CD14-positive monocyte (primary cell): ENCODE measurements around the gene BACH2. TPM values are rescaled to one million over a fixed set of nuclear protein-coding genes. Genes with fewer than 3 reads are reported as not detected.
A peak's percentile ranks its signal among the peaks of the same experiment; 100 is the strongest.

Experiments used
- DNase-seq, 3 donors: peaks; one replicate each; pipeline ENCODE4 v3.0.0-alpha.2; 2011 to 2022
- H2AFZ ChIP-seq: 2 replicates; pipeline ENCODE4 v1.6.0; 2012; ENCODE audit warnings: mild to moderate bottlenecking, low read depth, low read length, inconsistent platforms; ENCODE audit not compliant: insufficient read depth, poor library complexity, severe bottlenecking
- H3K27ac ChIP-seq, 2 donors: 1 replicate in 1 of 2; 2 replicates in 1 of 2; pipeline ENCODE4 v1.5.1; 2012 to 2013; ENCODE audit warnings: low read length in 2 of 2, control low read depth in 1 of 2, inconsistent platforms in 1 of 2, low read depth in 1 of 2, mild to moderate bottlenecking in 1 of 2
- H3K27me3 ChIP-seq, 2 donors: one replicate each; pipeline versions ENCODE4 v1.6.0 to v1.6.1; 2011 to 2013; ENCODE audit warnings: low read length in 2 of 2; ENCODE audit not compliant: control insufficient read depth in 2 of 2, insufficient read depth in 2 of 2
- H3K36me3 ChIP-seq, 2 donors: replicated peaks in 1 of 2; 1 replicate in 1 of 2; 2 replicates in 1 of 2; pipeline versions ENCODE4 v1.5.1 to v1.6.1; 2012 to 2013; ENCODE audit warnings: low read length in 2 of 2, control low read depth in 1 of 2, inconsistent platforms in 1 of 2, mild to moderate bottlenecking in 1 of 2; ENCODE audit not compliant: insufficient read depth in 2 of 2, control insufficient read depth in 1 of 2
- H3K4me1 ChIP-seq, 2 donors: 1 replicate in 1 of 2; 2 replicates in 1 of 2; pipeline versions ENCODE4 v1.5.1 to v1.6.1; 2012 to 2013; ENCODE audit warnings: low read length in 2 of 2, control low read depth in 1 of 2, inconsistent platforms in 1 of 2, mild to moderate bottlenecking in 1 of 2, moderate library complexity in 1 of 2; ENCODE audit not compliant: insufficient read depth in 2 of 2, control insufficient read depth in 1 of 2
- H3K4me2 ChIP-seq: replicated peaks from 2 replicates; pipeline ENCODE3; 2012; ENCODE audit warnings: low read length, moderate library complexity, mild to moderate bottlenecking; ENCODE audit not compliant: poor library complexity, severe bottlenecking; ENCODE audit errors: extremely low read depth
- H3K4me3 ChIP-seq, 3 experiments: fragments of 200-600 bp in 1 of 3; sonication (generic) in 1 of 3; replicated peaks in 1 of 3; 1 replicate in 2 of 3; 2 replicates in 1 of 3; pipeline ENCODE4 v1.5.1; 2011 to 2013; ENCODE audit warnings: low read length in 3 of 3, mild to moderate bottlenecking in 3 of 3, control low read depth in 2 of 3, low read depth in 2 of 3, inconsistent platforms in 1 of 3, moderate library complexity in 1 of 3
- H3K79me2 ChIP-seq: 2 replicates; pipeline ENCODE4 v1.6.0; 2012; ENCODE audit warnings: mild to moderate bottlenecking, control low read depth, inconsistent platforms, low read length, moderate library complexity; ENCODE audit not compliant: insufficient read depth
- H3K9ac ChIP-seq: 2 replicates; pipeline ENCODE4 v1.6.0; 2017; ENCODE audit warnings: low read length, mild to moderate bottlenecking; ENCODE audit not compliant: insufficient read depth, poor library complexity, severe bottlenecking
- H3K9me3 ChIP-seq, 2 donors: replicated peaks in 1 of 2; 1 replicate in 1 of 2; 2 replicates in 1 of 2; pipeline versions ENCODE4 v1.5.1 to v1.6.1; 2012 to 2013; ENCODE audit warnings: low read length in 2 of 2, control low read depth in 1 of 2; ENCODE audit not compliant: control insufficient read depth in 1 of 2, insufficient read depth in 1 of 2
- H4K20me1 ChIP-seq: 2 replicates; pipeline ENCODE4 v1.6.0; 2012; ENCODE audit warnings: mild to moderate bottlenecking, low read length, control low read depth, moderate library complexity; ENCODE audit not compliant: insufficient read depth
- H3K27ac Mint-ChIP-seq, 7 donors: one replicate each; pipeline ENCODE4 v1.8.0; 2020; ENCODE audit warnings: mild to moderate bottlenecking in 7 of 7, mixed read lengths in 7 of 7, moderate library complexity in 6 of 7, inconsistent platforms in 2 of 7
- H3K27me3 Mint-ChIP-seq, 3 donors: one replicate each; pipeline ENCODE4 v1.8.0; 2021 to 2022; ENCODE audit warnings: low read depth in 3 of 3, mild to moderate bottlenecking in 3 of 3, mixed read lengths in 3 of 3, moderate library complexity in 3 of 3, inconsistent platforms in 1 of 3
- H3K36me3 Mint-ChIP-seq, 2 donors: one replicate each; pipeline ENCODE4 v1.8.0; 2020; ENCODE audit warnings: mixed read lengths in 2 of 2, inconsistent platforms in 1 of 2, mild to moderate bottlenecking in 1 of 2
- H3K4me1 Mint-ChIP-seq: one replicate; pipeline ENCODE4 v1.8.0; 2020; ENCODE audit warnings: mild to moderate bottlenecking, mixed read lengths
- H3K4me3 Mint-ChIP-seq, 2 donors: one replicate each; pipeline ENCODE4 v1.8.0; 2020; ENCODE audit warnings: mild to moderate bottlenecking in 2 of 2, mixed read lengths in 2 of 2, moderate library complexity in 1 of 2
- H3K9me3 Mint-ChIP-seq, 7 donors: one replicate each; pipeline ENCODE4 v1.8.0; 2020 to 2022; ENCODE audit warnings: mixed read lengths in 7 of 7, mild to moderate bottlenecking in 6 of 7, moderate library complexity in 6 of 7, inconsistent platforms in 2 of 7
- WGBS: methylation state at CpG from one replicate; pipeline ENCODE4 v1.1.5; 2013; ENCODE audit warnings: missing lambda C conversion rate; ENCODE audit not compliant: insufficient coverage; 5-methylcytosine and 5-hydroxymethylcytosine counted together
- intact Hi-C, 2 donors: fragments of 100-400 bp; cut with micrococcal nuclease; formaldehyde crosslinking; loops; one replicate each; pipeline versions ENCODE4 v1.15.0 to v1.15.1; 2023
- polyA plus RNA-seq, 3 donors: library from polyadenylated mRNA; depleted of rRNA in 1 of 3; unstranded in 2 of 3; stranded (reverse) in 1 of 3; fragments of 300-500 nt in 2 of 3; fragments of >200 nt in 1 of 3; fragmentation: Illumina TruSeq in 2 of 3; gene quantifications; 1 replicate in 2 of 3; 2 replicates in 1 of 3; pipeline ENCODE4 v1.2.3, GENCODE V29; 2012 to 2021
- TF ChIP-seq, protein P1 (sequence below): fragments of 200-600 bp; IDR thresholded peaks from one replicate; pipeline ENCODE4 v1.8.0; 2022; ENCODE audit warnings: antibody characterized with exemption, mild to moderate bottlenecking

The BACH2 gene
- polyA plus RNA-seq, 3 donors = 0.04 to 0.09 (median 0.05) TPM

DNA sequence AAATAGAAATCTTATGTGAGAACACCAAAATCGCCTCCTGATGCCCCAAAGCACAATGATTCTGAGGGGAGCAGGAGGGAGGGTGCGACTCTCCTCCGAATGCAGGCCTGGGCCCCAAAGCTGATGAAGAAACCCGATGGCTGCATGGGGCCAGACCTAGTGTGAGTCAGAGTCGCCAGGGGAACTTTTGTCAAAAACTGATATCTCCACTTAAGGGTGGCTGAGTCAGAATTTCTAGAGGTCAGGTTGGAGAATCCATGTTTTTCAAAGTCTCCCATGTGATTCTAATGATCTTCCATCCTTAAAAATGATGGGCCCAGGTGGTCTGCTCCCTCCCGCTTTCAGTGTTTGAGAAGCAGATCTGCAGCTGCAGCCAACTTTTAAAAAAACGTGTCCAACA lies 172.8 kb downstream of the BACH2 start:
- no peaks in the 10 kb centered on the region for H3K27me3 Mint-ChIP-seq
- no peaks in the 10 kb centered on the region for H3K79me2 ChIP-seq
- no peak overlapping the region for H3K4me2 ChIP-seq
- H3K4me3 Mint-ChIP-seq = no peak overlapping the region
- no peak overlapping the region for H2AFZ ChIP-seq
- H3K27me3 ChIP-seq = no peaks in the 10 kb centered on the region
- H3K4me3 ChIP-seq = no peak overlapping the region
- no peaks in the 10 kb centered on the region for H4K20me1 ChIP-seq
- H3K36me3 ChIP-seq = no peaks in the 10 kb centered on the region
- 68% methylated on average over 2 of the region's 7 CpGs for WGBS
- TF ChIP-seq, protein P1, sequence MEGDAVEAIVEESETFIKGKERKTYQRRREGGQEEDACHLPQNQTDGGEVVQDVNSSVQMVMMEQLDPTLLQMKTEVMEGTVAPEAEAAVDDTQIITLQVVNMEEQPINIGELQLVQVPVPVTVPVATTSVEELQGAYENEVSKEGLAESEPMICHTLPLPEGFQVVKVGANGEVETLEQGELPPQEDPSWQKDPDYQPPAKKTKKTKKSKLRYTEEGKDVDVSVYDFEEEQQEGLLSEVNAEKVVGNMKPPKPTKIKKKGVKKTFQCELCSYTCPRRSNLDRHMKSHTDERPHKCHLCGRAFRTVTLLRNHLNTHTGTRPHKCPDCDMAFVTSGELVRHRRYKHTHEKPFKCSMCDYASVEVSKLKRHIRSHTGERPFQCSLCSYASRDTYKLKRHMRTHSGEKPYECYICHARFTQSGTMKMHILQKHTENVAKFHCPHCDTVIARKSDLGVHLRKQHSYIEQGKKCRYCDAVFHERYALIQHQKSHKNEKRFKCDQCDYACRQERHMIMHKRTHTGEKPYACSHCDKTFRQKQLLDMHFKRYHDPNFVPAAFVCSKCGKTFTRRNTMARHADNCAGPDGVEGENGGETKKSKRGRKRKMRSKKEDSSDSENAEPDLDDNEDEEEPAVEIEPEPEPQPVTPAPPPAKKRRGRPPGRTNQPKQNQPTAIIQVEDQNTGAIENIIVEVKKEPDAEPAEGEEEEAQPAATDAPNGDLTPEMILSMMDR = no peak
- H3K36me3 Mint-ChIP-seq = no peaks in the 10 kb centered on the region
- peaks cover 24% of the 10 kb centered on the region for H3K4me1 Mint-ChIP-seq
- peak overlapping the region in 1 of 7 donors; percentile 52 for H3K27ac Mint-ChIP-seq
- H3K4me1 ChIP-seq = peaks cover 9 to 10% of the 10 kb centered on the region in 2 donors
- intact Hi-C loops = no loop called here
- H3K27ac ChIP-seq = no peak overlapping the region
- no peak overlapping the region for H3K9ac ChIP-seq
- no peaks in the 10 kb centered on the region for H3K9me3 ChIP-seq
- peaks cover 0 to 2% (median 0%) of the 10 kb centered on the region in 7 donors for H3K9me3 Mint-ChIP-seq
- peak in 1 of 3 donors; percentile 39 for DNase-seq

DNA sequence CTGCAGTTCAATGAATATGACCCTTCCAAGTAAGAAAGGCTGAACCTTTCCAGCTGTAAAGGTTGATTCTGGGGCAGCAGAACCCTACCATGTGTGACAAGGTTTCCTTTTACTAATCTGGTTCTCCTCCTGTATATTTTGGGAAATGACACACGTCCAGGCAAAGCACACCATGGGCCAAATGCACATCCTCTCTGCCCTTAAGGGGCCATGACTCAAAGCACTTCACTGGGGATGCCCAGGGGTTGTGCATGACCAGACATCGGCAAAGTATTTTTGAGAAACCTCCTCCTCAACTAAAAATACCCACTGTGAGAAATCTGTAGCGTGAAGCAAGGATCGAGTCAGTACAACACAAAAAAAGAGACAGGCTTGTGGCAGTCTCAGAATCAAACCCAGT lies 174.7 kb downstream of the BACH2 start:
- H3K4me1 ChIP-seq = peaks cover 4 to 5% of the 10 kb centered on the region in 2 donors
- no peak overlapping the region for H3K4me3 ChIP-seq
- peak in 1 of 3 donors; percentile 13 for DNase-seq
- H3K9me3 Mint-ChIP-seq = no peaks in the 10 kb centered on the region
- 76% methylated on average over 2 of the region's 4 CpGs for WGBS
- no peaks in the 10 kb centered on the region for H3K36me3 Mint-ChIP-seq
- no peaks in the 10 kb centered on the region for H4K20me1 ChIP-seq
- no peak overlapping the region for H3K4me2 ChIP-seq
- H3K9me3 ChIP-seq = no peaks in the 10 kb centered on the region
- no peak overlapping the region for H3K9ac ChIP-seq
- no peaks in the 10 kb centered on the region for H3K36me3 ChIP-seq
- H3K79me2 ChIP-seq = no peaks in the 10 kb centered on the region
- H3K27me3 ChIP-seq = no peaks in the 10 kb centered on the region
- H3K27ac Mint-ChIP-seq = peak overlapping the region in 1 of 7 donors; percentile 12
- H2AFZ ChIP-seq = no peak overlapping the region
- no peak overlapping the region for H3K27ac ChIP-seq
- H3K4me1 Mint-ChIP-seq = peaks cover 14% of the 10 kb centered on the region
- H3K4me3 Mint-ChIP-seq = no peak overlapping the region
- TF ChIP-seq, protein P1 = no peak
- intact Hi-C loops = no loop called here
- H3K27me3 Mint-ChIP-seq = peaks cover 0 to 1% (median 0%) of the 10 kb centered on the region in 3 donors
